Measurements from ENCODE around the gene PSORS1C2.

Gene PSORS1C2

GRCh38 chr6:31110825-31111582 is 27.9 kb downstream of the PSORS1C2 start:
- no peak for DNase-seq (ENCODE audit: low read depth, low spot score)

GRCh38 chr6:31107052-31107451 is 31.8 kb downstream of the PSORS1C2 start:
- no peak overlapping the region for H3K4me3 ChIP-seq (ENCODE audit: low read depth, low read length)
- no peak for DNase-seq (ENCODE audit: low read depth, low spot score)
- in situ Hi-C loops (cut with HindIII; ENCODE audit: low sequenced_read_pairs): no loop called here
- no peak for TF ChIP-seq CTCF (IDR thresholded peaks at IDR 0.05; ENCODE audit: low read depth, low read length)

More at GRCh38 chr6:31110825-31111582, 27.9 kb downstream of the PSORS1C2 start:
- no peak overlapping the region for H3K4me3 ChIP-seq (ENCODE audit: low read depth, low read length)
- in situ Hi-C loops (cut with HindIII; ENCODE audit: low sequenced_read_pairs): no loop called here
- no peak for TF ChIP-seq CTCF (IDR thresholded peaks at IDR 0.05; ENCODE audit: low read depth, low read length)

- no peak for DNase-seq (ENCODE audit: low read depth, low spot score)
- in situ Hi-C loops (cut with HindIII; ENCODE audit: low sequenced_read_pairs): no loop called here
- no peak for TF ChIP-seq CTCF (IDR thresholded peaks at IDR 0.05; ENCODE audit: low read depth, low read length)
- H3K4me3 ChIP-seq (ENCODE audit: low read depth, low read length): no peak overlapping the region
Observed at GRCh38 chr6:31103136-31103535, 35.7 kb downstream of the PSORS1C2 start.

GRCh38 chr6:31098449-31098938 is 40.4 kb downstream of the PSORS1C2 start:
- DNase-seq (ENCODE audit: low read depth, low spot score): no peak
- TF ChIP-seq CTCF (IDR thresholded peaks at IDR 0.05; ENCODE audit: low read depth, low read length): no peak
- in situ Hi-C loops (cut with HindIII; ENCODE audit: low sequenced_read_pairs): no loop called here
- H3K4me3 ChIP-seq (ENCODE audit: low read depth, low read length): no peak overlapping the region

GRCh38 chr6:31096656-31097055 is 42.2 kb downstream of the PSORS1C2 start:
- in situ Hi-C loops (cut with HindIII; ENCODE audit: low sequenced_read_pairs): no loop called here
- no peak for TF ChIP-seq CTCF (IDR thresholded peaks at IDR 0.05; ENCODE audit: low read depth, low read length)
- H3K4me3 ChIP-seq (ENCODE audit: low read depth, low read length): no peak overlapping the region
- DNase-seq (ENCODE audit: low read depth, low spot score): no peak

GRCh38 chr6:31096215-31096614 is 42.7 kb downstream of the PSORS1C2 start:
- in situ Hi-C loops (cut with HindIII; ENCODE audit: low sequenced_read_pairs): no loop called here
- no peak for TF ChIP-seq CTCF (IDR thresholded peaks at IDR 0.05; ENCODE audit: low read depth, low read length)

More at GRCh38 chr6:31096215-31096614, 42.7 kb downstream of the PSORS1C2 start:
- no peak overlapping the region for H3K4me3 ChIP-seq (ENCODE audit: low read depth, low read length)
- DNase-seq (ENCODE audit: low read depth, low spot score): no peak

All from astrocyte of the spinal cord (primary cell).